Occipital lobe (tissue), 2 donors: ENCODE measurements around the gene LDLRAD4. TPM values are rescaled to one million over a fixed set of nuclear protein-coding genes. Genes with fewer than 3 reads are reported as not detected.

Source experiments
- DNase-seq: peaks from one replicate; lab custom pipeline; 2025; lab: John Stamatoyannopoulos, UW
- total RNA-seq: library from RNA; depleted of rRNA; stranded (reverse); fragments of >200 nt; gene quantifications from one replicate; pipeline ENCODE4 v1.2.3, GENCODE V29; 2014

The LDLRAD4 gene
- total RNA-seq, 1 donor from 2014 or later, result 129 TPM

GRCh38 chr18:13526519-13526918, 308.0 kb downstream of the LDLRAD4 start:
- DNase-seq, result no peak

DNA sequence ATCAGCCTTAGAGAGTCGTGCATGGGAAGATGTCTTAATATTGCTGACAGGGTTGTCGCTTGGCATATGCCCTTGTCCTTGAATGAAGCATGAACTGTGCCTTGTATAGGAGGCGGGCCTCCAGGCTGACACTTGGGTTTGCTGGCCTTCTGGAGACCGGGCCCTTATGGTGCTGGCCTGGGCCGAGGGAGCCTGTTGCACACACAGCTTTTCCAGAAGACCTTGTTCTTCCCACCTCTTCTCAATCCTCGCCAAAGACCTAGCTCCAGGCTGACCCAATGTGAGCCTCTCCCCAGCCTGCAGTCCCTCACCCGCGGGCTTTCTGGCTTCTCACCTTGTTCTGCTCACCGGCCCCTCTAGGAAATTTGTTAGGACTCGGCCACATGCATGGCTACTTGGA, 308.7 kb downstream of the LDLRAD4 start:
- DNase-seq, result no peak

- DNase-seq, result no peak
Measured at GRCh38 chr18:13527730-13528129, 309.2 kb downstream of the LDLRAD4 start.

DNA sequence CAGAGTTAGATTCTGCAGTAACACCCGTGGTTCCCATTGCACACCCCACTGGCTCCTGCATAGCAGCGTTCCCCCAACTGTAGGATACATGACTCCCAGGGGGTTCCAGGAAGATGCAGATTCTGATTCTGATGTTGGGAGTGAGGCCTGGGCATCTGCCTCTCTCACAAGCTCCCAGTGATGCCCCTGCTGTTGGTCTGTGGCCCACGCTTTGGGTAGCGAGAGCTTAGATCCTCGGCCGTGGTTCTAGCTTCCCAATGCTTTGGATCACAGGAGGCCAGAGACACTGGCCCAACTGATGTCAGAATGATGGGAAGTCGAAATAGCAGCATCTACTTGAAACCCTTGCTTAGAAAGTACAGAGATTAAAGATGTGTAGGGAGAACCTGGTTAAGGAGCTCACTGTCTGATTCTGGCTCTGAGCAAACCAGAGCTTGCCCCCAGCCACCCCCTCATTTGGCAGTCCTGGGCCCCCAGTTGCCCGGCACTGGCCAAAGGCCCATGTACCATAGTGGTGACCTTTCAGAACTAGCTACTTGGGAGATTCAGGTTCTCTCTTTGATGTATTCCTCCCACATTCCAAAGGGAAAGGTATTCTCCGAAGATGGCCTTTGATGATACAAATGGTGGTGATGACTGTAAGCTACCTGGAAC, 310.3 kb downstream of the LDLRAD4 start:
- DNase-seq, result no peak

GRCh38 chr18:13530033-13530878, 311.7 kb downstream of the LDLRAD4 start:
- no peak for DNase-seq

GRCh38 chr18:13530879-13531387, 312.4 kb downstream of the LDLRAD4 start:
- peak; percentile 48 for DNase-seq

GRCh38 chr18:13531681-13532325, 313.2 kb downstream of the LDLRAD4 start:
- no peak for DNase-seq

DNA sequence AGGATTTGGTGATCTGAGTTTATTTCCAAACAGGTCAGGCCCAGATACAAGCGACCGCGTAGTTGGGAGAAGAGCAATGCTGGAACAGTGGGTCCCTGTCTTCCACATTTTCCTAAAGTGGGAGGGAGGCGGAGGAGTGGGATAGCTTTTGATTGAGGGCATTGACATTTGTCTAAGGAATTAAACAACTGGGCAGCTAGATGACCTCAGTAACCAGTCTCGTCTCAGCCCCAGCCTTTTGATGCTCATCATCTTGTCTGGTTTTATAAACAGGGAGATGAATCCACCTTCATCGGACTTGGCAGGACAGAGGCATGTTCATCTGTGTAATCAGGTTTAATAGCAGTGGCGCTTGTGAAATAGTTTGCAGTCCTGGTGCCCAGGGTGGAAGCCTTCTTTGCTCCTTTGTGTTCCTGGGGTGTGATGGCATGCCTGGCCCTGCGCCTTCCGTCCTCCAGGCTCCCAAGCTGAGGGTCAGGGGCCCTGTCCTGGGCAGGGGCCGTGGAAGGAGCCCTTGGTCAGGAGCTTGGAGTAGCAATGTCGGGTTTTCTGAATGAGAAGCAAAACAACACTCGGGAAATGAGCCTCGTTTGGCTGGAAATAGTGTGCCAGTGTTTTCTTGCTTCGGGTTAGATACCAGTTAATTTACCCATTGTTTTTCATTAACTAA, 314.0 kb downstream of the LDLRAD4 start:
- DNase-seq, result no peak

- no peak for DNase-seq
Measured at GRCh38 chr18:13534631-13535030, 316.1 kb downstream of the LDLRAD4 start.

- no peak for DNase-seq
Measured at GRCh38 chr18:13536578-13536977, 318.0 kb downstream of the LDLRAD4 start.

- DNase-seq, result no peak
Measured at GRCh38 chr18:13537022-13537780, 318.6 kb downstream of the LDLRAD4 start.

GRCh38 chr18:13538630-13539029, 320.1 kb downstream of the LDLRAD4 start:
- no peak for DNase-seq

- DNase-seq, result no peak
Measured at GRCh38 chr18:13539050-13539449, 320.5 kb downstream of the LDLRAD4 start.

DNA sequence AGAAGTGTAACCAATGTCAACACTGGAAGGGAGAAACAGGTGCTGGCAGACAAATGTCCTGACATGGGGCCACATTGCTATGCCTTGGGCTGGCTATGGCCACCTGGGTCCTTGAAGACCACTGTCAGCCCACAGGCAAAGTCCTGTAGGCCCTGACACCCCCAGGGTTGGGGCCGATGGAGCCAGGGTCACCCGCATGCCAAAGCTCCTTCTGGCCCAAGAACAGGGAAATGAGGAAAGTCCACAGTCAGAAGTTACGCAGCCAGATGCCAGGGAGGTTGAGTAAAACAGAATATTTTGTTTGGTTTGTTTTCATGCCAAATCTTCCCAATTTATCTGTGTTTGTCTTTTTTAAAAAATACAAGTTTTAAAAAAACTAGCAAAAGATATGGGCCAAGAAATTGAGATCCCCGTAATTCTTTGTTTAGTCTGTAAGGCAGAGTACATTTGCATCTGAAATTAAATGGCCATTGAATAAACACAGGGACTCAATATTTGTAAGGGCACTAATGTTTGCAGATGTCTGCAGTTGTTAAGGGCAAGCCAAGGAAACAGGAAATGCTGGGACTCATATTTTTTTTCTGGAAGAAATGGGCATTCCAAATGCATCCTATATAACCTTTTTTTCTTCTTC, 321.4 kb downstream of the LDLRAD4 start:
- DNase-seq, result no peak

GRCh38 chr18:13540477-13541182, 322.1 kb downstream of the LDLRAD4 start:
- DNase-seq, result no peak

DNA sequence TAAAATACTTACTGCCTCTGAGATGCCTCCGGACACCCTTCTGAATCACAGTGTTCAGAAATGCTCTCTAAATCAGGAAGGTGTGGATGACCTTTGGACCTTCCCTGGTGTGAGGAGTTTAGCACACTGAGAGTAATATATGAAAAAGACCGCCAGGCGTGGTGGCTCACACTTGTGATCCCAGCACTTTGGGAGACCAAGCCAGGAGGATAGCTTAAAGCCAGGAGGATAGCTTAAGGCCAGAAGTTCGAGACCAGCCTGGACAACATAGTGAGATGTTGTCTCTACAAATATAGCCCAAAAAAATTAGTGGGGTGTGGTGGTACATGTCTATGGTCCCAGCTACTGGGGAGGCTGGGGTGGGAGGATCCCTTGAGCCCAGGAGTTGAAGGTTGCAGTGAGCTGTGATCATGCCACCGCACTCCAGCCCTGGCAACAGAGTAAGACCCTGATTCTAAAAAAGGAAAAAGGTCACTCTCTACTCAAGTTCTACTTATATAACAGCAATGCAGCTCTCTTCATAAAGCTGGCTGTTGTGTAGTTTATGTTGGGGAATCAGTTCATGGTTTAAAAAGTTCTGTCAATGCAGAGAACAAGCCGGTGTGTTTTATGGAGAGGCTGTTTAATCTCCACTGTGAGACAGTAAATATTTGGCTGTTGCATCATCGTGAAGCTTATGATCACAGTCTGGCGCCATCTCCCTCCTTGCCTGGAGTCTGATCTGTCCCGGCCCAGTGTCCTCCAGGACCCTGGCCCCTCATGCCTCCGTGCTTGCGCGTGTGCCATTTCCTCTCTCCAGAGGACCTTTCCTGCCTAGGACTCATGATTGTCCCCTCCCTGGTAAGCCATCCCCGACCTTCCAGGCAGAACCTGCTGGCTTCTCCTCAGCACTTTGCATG, 323.3 kb downstream of the LDLRAD4 start:
- no peak for DNase-seq

DNA sequence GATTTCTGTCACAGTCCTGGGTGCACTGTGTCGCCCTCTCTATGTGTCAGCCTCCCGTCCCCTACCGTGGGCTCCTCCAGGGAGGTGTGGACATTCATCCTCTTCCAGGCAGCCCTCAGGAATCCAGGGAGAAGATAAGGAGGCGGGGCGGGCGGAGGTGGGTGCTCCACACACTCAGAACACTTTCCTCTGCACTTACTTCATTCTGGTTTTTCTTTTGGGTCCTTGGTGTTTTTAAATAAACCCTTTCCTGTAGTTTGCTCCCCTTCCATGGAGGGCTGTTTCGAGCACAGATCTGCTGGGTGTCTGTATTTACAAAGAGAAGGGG, 323.9 kb downstream of the LDLRAD4 start:
- DNase-seq, result no peak

DNA sequence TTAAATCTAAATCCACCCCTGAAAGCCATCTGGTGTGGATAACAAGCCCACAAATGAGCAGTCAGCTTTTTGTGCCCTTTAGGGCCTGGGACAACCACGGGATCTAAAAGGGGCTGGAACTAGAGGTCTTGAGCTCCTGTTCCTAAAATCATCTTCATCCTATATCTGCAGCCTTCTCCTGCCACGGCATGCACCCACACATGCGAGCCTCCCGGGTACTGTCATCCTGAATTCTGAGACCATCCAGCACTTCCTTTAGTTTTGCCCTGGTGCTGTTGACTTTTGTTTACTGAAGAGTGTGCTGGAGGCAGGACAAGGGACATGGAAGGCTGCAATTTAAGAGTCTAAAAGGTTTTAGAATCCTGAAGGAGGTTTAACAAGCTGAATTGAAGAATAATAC, 324.6 kb downstream of the LDLRAD4 start:
- no peak for DNase-seq
